ENCODE data around the gene KCTD10. TPM values are rescaled to one million over a fixed set of nuclear protein-coding genes. Genes with fewer than 3 reads are reported as not detected.

KCTD10 gene, protein sequence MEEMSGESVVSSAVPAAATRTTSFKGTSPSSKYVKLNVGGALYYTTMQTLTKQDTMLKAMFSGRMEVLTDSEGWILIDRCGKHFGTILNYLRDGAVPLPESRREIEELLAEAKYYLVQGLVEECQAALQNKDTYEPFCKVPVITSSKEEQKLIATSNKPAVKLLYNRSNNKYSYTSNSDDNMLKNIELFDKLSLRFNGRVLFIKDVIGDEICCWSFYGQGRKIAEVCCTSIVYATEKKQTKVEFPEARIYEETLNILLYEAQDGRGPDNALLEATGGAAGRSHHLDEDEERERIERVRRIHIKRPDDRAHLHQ
- polyA plus RNA-seq (2012; ENCODE audit: insufficient read depth, insufficient read length) = 45.0 TPM

DNA sequence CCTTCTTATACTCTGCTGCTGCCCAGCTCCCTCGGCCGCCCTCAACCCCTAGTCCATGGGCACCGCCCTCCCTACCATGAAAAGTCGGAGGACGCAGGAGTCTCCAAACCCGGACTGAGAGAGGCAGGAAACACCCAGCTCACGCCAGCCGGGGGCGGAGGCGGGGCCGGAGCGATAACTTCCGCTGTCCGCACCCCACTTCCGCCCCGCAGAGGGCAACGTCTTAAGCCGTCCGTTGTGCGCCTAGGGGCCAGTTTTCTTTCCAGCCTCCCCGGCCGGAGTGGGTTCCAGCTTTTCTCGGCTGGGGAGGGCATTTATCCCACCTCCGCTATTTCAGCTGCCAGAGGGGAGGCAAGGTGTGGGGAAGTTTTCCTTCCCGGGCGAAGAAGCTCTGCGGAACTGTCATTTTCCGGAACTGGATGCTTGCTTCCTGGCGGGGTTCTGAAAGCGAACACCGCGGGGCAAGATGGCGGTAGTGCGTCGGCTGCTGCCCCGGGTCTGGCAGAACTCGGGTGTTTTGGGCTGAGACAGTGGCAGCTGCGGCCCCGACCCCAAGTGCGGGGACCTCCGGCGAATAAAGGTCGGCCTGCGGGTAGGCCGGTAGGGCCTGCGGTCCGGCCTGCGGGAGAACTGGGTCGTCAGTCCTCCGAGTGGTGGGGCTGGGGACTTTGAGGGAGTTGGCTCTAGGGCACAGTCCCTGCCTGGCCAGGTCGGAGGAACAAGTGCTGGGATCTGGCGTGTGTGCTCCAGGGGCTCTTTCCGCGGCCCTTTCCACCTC lies at the start of gene KCTD10, which contains the start of gene UBE3B:
Gene KCTD10 (minus strand): TSS at position 116 of the 778 bp plus-strand sequence. CDS start 38 bp downstream, at position 78.
Gene UBE3B (plus strand): TSS at position 450 of the 778 bp plus-strand sequence. CDS start 5,918 bp downstream, outside the sequence.
- peak; percentile 83 for DNase-seq (ENCODE audit: low read depth, low spot score)
- peak within 1 kb of the TSS; percentile 78 for H3K4me3 ChIP-seq (ENCODE audit: low read length)

DNA sequence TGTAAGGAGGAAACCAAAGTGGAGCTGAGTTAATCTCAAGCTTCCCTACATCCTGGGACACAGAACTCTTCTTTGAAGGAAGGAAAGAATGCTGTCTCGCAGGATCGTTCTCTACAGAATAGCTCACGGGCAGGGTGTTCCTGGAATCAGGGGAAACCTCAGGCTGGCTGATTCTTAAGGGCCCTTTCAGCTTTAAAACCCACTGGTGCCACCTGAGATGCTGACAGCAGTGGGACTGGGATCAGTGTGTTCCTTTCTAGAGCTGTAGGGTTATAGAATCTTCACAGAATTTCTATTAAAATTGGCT lies 48.1 kb upstream of the KCTD10 start:
- no peak overlapping the region for H3K4me3 ChIP-seq (ENCODE audit: low read length)
- DNase-seq (ENCODE audit: low read depth, low spot score) = no peak

DNA sequence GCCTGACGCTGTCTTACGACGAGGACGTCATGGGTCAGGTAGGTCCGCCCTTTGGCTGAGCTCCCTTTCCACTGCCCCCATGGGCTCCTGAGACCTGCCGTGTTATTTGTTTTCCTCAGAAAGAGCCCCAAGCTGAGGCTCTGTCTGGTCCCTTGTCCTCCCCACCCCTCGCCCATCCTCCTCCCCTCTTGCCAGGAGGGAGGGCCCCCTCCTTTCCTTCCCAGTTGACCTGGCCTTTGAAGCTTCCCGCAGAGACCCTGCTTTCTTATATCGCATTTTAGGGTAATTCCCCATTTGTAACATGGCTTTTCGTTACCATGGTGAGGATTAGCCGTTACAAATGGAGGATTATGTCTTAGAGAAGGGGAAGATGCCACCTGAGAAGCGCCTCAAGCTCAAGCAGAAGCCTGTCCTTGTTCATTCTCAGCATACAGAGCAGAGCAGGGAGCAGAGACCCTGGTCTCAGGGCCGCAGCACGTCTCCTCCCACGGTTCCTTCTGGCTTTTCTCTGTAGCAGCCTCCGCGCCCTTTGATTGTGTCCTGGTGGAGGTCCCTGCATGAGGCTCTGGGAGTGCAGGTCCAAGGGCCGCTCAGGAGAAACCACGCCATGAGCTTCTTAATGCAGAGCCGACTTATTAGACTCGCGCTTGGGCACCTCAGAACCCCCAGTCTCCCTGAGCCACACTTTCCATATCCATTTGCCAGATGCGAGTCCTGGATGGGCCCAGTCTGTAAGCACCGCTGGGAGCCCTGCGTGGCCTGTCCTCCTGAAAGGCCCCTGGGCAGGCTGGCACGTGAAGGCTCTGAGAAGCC lies 47.6 kb upstream of the KCTD10 start:
- H3K4me3 ChIP-seq (ENCODE audit: low read length) = no peak overlapping the region
- DNase-seq (ENCODE audit: low read depth, low spot score) = no peak

DNA sequence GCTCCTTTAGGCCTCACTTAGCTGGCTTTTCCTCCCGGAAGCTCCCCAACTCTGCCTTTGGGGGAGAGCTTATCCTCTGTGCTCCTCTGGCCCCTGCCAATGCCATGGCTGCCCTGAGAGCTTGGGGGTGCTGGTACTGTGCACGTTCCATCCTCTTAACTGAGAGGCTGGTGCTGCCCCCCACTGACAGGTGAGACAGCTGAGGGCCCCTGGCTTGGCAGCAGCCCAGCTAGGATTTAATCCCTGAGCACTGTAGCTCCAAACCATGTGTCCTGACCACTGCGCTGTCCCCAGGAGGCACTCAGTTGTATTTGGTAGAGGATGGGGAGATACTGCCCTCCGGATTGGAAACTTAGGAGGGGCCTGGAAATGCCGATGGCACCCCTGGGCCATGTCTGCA lies 46.4 kb upstream of the KCTD10 start:
- no peak overlapping the region for H3K4me3 ChIP-seq (ENCODE audit: low read length)
- DNase-seq (ENCODE audit: low read depth, low spot score) = no peak

DNA sequence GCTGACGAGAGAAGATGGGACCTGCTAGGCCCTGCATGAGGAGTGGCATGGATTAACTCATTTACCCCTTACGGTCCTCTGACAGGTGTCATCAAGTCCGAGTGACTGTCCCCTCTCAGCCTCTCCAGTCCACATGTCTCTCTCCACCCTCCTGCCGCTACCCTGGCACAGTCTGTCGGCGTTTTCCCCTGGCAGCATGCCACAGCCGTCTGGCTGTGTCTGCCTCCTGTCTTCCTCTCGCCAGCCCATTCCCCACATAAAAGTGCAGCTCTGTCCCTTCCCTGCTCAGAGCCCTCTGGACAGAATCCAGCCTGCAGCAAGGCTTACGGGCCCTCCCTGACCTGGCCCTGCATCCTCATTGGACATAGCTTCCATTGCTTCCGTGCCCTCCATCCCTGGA lies 46.0 kb upstream of the KCTD10 start:
- DNase-seq (ENCODE audit: low read depth, low spot score) = no peak

DNA sequence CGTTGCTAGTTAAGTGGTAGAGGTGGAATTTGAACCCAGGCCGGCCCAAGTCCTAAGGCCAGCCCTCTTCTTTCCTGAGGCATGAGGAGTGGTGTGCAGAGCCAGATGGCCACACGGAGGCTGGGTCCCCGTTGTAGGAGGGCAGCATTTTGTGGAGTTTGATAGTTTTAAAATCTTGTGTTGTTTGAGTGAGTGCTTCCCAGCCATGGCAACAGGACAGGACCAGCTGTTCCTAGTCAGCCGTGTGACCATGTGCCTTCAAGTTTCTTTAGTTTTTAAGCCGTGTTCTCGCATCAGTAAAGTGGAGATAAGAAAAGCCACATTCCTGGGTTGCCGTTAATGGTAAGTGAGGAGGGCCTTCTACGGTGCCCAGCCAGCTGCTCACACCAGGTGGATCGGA lies 44.7 kb upstream of the KCTD10 start:
- H3K4me3 ChIP-seq (ENCODE audit: low read length) = no peak overlapping the region
- DNase-seq (ENCODE audit: low read depth, low spot score) = no peak

More for the DNA sequence above, 46.0 kb upstream of the KCTD10 start:
- H3K4me3 ChIP-seq (ENCODE audit: low read length) = no peak overlapping the region

DNA sequence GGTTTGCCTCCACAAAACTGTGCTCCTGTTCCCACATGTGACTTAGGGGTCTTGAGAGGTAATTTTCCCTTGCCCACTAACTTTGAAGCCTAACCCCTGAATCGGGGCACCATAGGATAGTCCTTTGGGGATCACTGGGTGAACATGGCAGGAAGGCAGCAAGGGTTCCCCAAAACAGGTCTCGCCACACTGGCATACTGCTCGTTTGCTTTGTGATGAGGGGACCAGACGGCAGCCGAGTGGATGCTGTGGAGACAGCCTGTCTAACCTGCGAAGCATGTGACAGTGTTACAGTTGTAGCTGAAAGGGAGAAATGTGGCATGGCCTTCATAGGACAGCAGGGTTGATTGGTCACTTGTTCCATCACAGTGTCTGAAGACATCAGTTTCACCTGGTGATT lies 42.7 kb upstream of the KCTD10 start:
- DNase-seq (ENCODE audit: low read depth, low spot score) = no peak
- no peak overlapping the region for H3K4me3 ChIP-seq (ENCODE audit: low read length)

DNA sequence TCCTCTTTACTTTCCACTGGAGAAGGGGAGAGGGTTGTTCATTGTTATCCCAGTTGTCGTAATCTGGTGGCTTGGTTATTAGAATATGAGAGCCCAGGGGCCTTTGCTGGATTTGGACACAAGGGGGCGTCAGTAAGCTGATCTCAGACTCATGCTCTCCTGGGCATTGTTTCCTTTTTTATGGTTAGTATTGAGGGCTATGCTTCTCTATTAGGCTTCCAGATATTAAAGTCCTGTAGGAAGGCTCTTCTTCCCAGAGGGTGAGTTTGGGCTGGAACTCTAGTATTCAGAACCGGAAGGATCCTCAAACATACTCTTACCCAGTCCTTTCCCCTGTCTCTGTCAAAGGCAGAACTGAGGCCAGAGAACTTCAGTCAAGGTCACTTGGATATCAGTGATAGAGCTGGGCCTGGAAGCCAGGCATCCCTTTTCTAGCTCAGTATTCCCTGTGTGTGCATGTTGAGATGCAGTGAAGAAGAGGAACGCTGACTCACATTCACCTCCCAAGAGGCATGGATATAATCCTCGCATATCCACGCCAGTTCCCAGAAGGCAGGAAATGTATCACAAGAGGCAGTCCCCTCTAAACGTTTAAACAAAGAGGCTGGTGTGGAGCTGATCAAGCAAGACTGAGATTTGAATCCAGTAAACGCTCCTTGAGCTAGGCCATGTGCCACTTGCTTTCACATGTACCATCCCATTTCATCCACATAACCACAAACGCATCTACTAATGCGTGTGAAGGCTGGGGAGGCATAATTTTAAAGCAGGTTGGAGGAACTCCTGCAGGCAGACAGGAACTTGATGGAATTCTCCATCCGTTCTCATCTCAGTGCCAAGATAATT lies 41.9 kb upstream of the KCTD10 start:
- H3K4me3 ChIP-seq (ENCODE audit: low read length) = no peak overlapping the region
- peak; percentile 35 for DNase-seq (ENCODE audit: low read depth, low spot score)

DNA sequence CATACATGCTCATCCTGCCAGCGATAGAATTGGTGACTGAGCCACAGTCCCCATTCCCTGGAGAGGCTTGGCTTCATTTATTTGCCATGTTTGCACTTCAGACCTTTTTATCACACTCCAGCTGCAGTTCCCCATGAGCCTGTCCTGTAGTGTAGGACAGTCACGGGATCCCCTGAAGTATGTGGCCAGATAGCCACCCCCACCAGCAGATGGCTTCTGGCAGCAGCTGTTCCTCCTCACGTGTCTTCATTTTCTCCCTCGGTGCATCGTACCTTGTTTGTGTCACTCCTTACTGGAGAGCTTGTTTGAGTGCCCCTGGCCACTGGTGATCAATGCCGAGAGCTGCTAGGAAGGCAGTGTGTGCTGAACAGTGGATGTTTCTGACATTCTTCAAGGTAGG lies 40.5 kb upstream of the KCTD10 start:
- no peak for DNase-seq (ENCODE audit: low read depth, low spot score)
- H3K4me3 ChIP-seq (ENCODE audit: low read length) = no peak overlapping the region

DNA sequence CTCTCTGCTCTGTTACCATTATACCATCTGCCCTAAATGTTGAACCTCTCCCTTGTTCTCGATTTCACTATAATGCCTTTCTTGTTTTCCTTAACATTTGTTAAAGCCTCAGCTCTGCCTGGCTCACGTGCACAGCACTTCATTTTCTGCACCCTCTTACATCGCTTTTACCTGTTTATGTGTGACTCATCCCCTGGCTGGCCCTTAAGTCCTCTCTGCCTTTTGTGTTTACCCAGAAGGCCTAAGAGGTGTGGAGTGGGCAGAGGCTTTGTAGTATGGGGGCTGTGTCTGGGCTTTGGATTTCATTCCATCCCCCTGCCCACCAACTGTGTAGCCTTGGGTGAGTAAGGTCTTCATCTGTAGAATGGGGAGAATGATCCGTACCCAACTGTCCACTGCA lies 36.9 kb upstream of the KCTD10 start:
- no peak for DNase-seq (ENCODE audit: low read depth, low spot score)
- H3K4me3 ChIP-seq (ENCODE audit: low read length) = no peak overlapping the region

DNA sequence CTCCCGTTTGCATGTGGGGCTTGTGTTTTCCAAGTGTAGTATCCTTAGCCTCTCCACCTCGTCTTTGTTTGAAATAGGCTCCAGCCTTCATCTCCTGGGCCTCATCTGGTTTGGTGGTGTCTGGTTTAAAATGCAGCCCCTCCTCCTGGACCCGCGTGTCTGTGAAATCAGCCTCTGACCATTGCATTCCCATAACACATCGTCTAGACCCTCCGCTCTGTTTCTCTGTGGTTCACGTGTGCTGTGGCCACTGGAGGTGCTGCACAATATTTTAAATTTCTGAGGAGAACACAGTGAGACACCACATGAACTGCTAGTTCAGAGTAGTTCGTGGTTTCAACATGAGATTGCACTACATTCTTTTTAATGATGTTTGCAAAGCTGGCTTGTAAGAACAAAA lies 36.0 kb upstream of the KCTD10 start:
- H3K4me3 ChIP-seq (ENCODE audit: low read length) = no peak overlapping the region

DNA sequence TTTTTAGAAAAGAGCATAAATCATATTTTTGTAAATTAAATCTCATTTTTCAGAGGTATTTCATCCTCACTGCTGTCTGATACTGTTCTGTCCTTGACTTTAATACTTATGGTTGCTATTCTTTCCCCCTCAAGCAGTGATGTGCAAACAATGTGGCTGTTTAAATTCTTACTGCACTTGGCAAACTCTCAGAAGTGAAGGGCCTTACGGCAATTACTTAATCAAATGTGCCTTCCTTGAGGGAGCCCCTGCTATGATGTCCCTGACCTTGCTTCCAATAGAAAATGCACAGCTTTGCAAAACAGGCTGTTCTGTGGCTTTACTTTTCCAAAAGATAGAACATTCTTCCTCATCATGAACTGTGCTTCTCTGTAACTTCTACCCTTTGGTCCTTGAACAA lies 35.5 kb upstream of the KCTD10 start:
- no peak overlapping the region for H3K4me3 ChIP-seq (ENCODE audit: low read length)
- DNase-seq (ENCODE audit: low read depth, low spot score) = no peak

More for the DNA sequence above, 36.0 kb upstream of the KCTD10 start:
- DNase-seq (ENCODE audit: low read depth, low spot score) = no peak

DNA sequence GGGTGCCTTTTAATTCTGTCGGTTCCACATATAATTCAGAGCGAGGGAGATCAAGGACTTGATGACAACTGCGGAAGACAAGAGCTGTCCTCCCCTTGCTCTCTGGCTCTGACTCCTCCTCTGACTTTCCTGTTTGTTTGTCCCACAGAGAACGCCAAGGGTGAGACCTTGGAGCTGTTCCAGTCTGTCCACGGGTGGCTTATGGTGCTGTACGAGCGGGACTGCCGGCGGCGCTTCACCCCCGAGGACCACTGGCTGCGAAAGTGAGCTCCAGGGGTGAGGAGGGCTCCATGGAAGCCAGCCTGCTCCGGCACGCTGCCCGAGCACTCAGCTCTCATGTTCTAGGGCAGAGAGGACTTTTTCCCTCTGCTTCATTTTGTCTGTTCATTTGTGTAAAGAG lies 33.1 kb upstream of the KCTD10 start:
- no peak for DNase-seq (ENCODE audit: low read depth, low spot score)
- no peak overlapping the region for H3K4me3 ChIP-seq (ENCODE audit: low read length)

DNA sequence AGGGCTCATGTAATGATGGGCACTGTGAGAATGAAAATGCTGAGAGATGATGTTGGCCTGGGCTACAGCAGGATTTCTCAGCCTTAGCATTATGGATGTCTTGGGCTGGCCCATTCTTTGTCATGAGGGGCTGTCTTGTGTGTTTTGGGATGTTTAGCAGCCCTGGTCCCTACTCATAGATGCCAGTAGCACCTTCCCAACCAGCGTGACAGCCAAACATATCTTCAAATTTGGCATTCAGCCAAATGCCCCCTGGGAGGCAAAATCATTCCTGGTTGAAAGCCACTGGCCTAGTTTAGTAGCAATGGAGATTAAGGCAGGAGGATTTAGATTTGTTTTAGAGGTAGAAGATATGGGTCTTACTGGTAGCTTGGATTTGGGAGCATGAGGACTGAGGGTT lies 27.0 kb upstream of the KCTD10 start:
- DNase-seq (ENCODE audit: low read depth, low spot score) = no peak
- no peak overlapping the region for H3K4me3 ChIP-seq (ENCODE audit: low read length)

DNA sequence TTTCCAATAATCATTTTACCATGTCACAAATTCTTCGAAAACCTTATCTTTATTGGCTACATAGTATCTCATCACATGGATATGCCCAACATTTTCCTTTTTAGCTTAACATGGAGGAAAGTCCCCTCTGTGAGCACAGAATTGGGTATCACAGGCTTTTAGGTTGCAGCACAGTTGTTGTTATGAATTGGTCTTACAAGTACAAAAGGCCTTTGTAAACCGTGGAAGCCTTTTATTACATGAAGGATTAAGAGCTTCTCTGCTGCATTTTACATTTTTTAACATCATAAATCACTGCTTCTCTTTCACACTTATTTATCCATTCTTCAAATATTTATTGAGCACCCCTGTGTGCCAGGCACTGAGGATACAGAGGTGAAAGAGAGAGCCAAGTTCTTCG lies 26.5 kb upstream of the KCTD10 start:
- no peak for DNase-seq (ENCODE audit: low read depth, low spot score)
- no peak overlapping the region for H3K4me3 ChIP-seq (ENCODE audit: low read length)

DNA sequence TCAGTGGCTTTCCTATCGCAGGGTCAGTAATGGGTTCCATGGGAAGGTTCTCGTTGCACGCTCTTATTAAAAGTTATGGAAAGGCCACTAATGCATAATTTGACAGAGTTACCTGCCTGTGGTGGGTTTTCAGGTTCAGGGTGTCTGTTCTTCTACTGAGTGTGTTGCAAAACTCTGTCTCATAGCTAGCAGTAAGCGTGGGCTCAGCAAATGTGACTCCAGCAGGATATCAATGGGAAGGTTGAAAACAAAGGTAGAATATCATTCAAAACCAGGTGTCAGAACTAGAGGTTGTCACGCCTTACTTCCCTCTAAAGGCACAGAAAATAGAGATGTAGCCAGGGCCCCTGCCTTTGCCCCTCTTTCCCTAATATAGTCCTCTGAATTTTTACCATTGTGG lies 25.2 kb upstream of the KCTD10 start:
- no peak for DNase-seq (ENCODE audit: low read depth, low spot score)
- H3K4me3 ChIP-seq (ENCODE audit: low read length) = no peak overlapping the region

DNA sequence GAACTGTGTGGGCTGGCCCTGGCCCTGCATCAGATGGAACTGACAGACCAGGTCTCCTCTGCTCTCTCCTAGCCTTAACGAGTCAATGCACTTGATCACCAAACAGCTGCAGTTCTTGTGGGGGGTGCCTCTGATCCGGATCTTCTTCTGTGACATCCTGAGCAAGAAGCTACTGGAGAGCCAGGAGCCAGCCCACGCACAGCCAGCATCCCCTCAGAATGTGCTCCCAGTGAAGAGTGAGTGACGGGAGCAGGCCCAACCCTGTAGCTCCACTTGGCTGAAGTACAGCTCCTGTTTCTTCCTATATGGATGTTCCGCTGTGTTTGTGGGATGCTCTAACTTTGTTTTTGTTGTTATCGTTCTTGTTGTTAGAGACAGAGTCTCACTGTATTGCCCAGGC lies 24.2 kb upstream of the KCTD10 start:
- no peak overlapping the region for H3K4me3 ChIP-seq (ENCODE audit: low read length)

DNA sequence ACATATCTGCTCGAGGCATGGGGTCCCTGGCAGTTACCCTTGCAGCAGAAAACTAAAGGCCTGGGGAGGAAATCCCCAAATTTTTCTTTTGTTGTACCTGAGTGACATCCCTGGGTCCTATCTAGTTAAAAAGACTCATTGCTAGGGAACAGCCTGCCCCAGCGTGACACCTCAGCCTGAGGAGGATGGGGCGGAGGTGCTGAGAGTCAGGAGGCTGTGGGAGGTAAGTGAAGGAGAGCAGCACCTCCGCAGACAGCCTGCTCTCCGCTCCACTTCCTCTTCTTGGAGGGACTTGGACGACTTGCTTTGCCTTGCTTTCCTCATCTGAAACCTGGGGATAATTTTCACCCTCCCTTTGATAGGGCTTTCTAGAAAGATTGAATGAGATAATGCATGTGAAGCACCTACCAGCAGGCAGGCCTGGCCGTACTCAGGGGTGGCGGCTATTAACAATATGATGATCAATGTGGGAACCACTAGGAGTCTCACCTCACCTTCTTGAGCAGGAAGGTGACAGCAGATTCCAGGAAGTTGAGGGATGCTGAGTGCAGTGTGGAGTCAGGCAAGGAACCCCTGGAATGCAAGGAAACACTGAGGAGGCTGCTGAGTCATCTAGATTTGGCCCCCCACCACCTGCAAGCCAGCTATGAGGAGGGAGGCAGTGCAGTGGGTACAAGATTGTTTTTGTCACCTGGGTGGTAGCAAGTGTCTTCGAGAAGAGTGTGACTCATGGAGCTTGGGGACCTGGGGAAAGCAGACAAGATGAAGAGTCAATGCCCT lies 23.5 kb upstream of the KCTD10 start:
- no peak overlapping the region for H3K4me3 ChIP-seq (ENCODE audit: low read length)
- no peak for DNase-seq (ENCODE audit: low read depth, low spot score)

More for the DNA sequence above, 24.2 kb upstream of the KCTD10 start:
- DNase-seq (ENCODE audit: low read depth, low spot score) = no peak
